ENCODE measurements around the gene SLC66A3. TPM values are rescaled to one million over a fixed set of nuclear protein-coding genes. Genes with fewer than 3 reads are reported as not detected.
A peak's percentile ranks its signal among the peaks of the same experiment; 100 is the strongest.

The SLC66A3 gene
- total RNA-seq, 1 experiment from 2014 or later: 3.7 TPM

DNA sequence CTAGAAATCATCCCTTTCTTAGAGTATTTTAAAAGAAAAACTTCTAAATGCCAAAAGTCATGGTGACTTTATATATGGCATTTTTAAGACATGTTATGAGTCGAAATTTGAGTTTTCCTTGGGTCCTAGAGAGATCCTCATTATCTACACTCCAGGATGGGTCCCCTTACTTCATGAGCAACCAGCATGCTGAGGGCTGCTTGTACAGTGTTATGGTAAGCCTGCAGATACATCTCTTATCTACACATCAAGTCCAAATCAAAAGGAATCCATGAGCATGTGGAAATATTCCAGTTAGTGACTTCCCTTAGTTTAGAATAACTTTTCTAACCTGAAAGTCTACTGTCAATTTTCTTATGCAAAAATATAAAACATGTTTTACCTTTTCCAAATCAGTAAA, 58.7 kb downstream of the SLC66A3 start:
- intact Hi-C loops (cut with micrococcal nuclease): no loop called here
- TF ChIP-seq, protein P1, sequence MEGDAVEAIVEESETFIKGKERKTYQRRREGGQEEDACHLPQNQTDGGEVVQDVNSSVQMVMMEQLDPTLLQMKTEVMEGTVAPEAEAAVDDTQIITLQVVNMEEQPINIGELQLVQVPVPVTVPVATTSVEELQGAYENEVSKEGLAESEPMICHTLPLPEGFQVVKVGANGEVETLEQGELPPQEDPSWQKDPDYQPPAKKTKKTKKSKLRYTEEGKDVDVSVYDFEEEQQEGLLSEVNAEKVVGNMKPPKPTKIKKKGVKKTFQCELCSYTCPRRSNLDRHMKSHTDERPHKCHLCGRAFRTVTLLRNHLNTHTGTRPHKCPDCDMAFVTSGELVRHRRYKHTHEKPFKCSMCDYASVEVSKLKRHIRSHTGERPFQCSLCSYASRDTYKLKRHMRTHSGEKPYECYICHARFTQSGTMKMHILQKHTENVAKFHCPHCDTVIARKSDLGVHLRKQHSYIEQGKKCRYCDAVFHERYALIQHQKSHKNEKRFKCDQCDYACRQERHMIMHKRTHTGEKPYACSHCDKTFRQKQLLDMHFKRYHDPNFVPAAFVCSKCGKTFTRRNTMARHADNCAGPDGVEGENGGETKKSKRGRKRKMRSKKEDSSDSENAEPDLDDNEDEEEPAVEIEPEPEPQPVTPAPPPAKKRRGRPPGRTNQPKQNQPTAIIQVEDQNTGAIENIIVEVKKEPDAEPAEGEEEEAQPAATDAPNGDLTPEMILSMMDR (IDR thresholded peaks at IDR 0.05; ENCODE audit: unreplicated experiment): no peak
- H3K4me3 Mint-ChIP-seq (ENCODE audit: unreplicated experiment): no peak overlapping the region
- POLR2A ChIA-PET: interaction anchor here (0.5 to 0.7 kb wide), 2 partner anchors 10 to 46 kb away, joined by 3 read pairs; no protein-coding TSS in a partner anchor
- H3K36me3 Mint-ChIP-seq (ENCODE audit: insufficient read depth, unreplicated experiment): peaks cover 61% of the 10 kb centered on the region
- no peak overlapping the region for H3K27ac Mint-ChIP-seq (ENCODE audit: low read depth, unreplicated experiment)
- no peaks in the 10 kb centered on the region for H3K4me1 Mint-ChIP-seq (ENCODE audit: insufficient read depth, unreplicated experiment)
- DNase-seq (ENCODE audit: unreplicated experiment): no peak
- no peaks in the 10 kb centered on the region for H3K9me3 Mint-ChIP-seq (ENCODE audit: unreplicated experiment)
- no TSS peak for BruUV-seq (replicated peaks)
- CTCF ChIA-PET: interaction anchor here (1.8 kb wide), 1 partner anchor 82 kb away, joined by 5 read pairs; no protein-coding TSS in a partner anchor
- H3K27me3 Mint-ChIP-seq (ENCODE audit: insufficient read depth, unreplicated experiment): no peaks in the 10 kb centered on the region

DNA sequence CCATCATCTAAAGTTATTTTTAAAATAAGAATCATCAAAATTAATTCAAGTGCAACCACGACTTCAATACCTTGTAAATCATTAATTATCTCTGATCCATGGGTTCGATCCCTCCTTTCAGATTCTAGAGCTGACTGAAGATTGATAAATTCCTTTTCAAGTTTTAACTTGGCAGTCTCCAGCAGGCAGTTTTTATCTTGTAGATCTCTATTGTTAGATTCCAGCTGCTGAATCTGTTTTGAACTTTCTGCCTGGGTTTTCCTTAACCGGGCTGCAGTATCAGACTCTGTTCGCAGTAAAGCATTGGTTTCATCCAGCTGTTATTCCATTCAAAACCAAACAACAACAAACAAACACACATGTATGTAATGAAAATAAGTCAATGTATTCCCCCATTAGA, 59.5 kb downstream of the SLC66A3 start:
- no peaks in the 10 kb centered on the region for H3K4me1 Mint-ChIP-seq (ENCODE audit: insufficient read depth, unreplicated experiment)
- intact Hi-C loops (cut with micrococcal nuclease): no loop called here
- no peak overlapping the region for H3K4me3 Mint-ChIP-seq (ENCODE audit: unreplicated experiment)
- H3K27me3 Mint-ChIP-seq (ENCODE audit: insufficient read depth, unreplicated experiment): no peaks in the 10 kb centered on the region
- ChIA-PET CTCF (interaction anchor here (0.7 to 1.8 kb wide), 2 partner anchors 10 to 82 kb away, joined by 3 to 5 read pairs; no protein-coding TSS in a partner anchor), POLR2A (interaction anchor here (0.7 kb wide), 1 partner anchor 9 kb away, joined by 3 read pairs; no protein-coding TSS in a partner anchor)
- peaks cover 69% of the 10 kb centered on the region for H3K36me3 Mint-ChIP-seq (ENCODE audit: insufficient read depth, unreplicated experiment)
- TSS peak; percentile 60 for BruUV-seq (replicated peaks)
- TF ChIP-seq, protein P1 (IDR thresholded peaks at IDR 0.05; ENCODE audit: unreplicated experiment): no peak
- no peak overlapping the region for H3K27ac Mint-ChIP-seq (ENCODE audit: low read depth, unreplicated experiment)
- no peaks in the 10 kb centered on the region for H3K9me3 Mint-ChIP-seq (ENCODE audit: unreplicated experiment)
- DNase-seq (ENCODE audit: unreplicated experiment): no peak

DNA sequence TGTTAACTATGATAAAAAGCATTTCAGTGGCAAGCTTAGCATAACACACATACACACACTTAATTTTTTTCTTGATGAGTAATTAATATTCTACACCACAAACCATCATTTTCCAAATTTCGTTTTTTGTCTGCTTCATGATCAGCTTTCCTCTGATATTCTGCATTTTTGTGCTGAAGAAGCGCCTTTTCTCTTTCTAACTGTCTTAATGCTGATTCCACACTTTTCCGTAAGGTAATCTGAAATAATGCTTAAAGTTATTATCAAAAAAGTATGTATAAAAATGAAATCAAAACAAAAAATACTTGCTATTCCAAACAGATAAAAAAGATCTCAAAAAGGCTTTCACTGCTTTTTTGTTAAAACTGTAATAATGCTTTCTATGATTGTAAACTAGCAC, 60.1 kb downstream of the SLC66A3 start:
- TF ChIP-seq, protein P1 (IDR thresholded peaks at IDR 0.05; ENCODE audit: unreplicated experiment): no peak
- ChIA-PET POLR2A (interaction anchor here (1.6 kb wide), 1 partner anchor 11 kb away, joined by 4 read pairs; no protein-coding TSS in a partner anchor), CTCF (interaction anchor here (0.6 to 1.8 kb wide), 3 partner anchors 66 to 83 kb away, joined by 4 to 7 read pairs (median 5); a partner anchor contains a TSS)
- H3K27me3 Mint-ChIP-seq (ENCODE audit: insufficient read depth, unreplicated experiment): no peaks in the 10 kb centered on the region
- H3K9me3 Mint-ChIP-seq (ENCODE audit: unreplicated experiment): no peaks in the 10 kb centered on the region
- no TSS peak for BruUV-seq (replicated peaks)
- H3K4me1 Mint-ChIP-seq (ENCODE audit: insufficient read depth, unreplicated experiment): no peaks in the 10 kb centered on the region
- H3K27ac Mint-ChIP-seq (ENCODE audit: low read depth, unreplicated experiment): no peak overlapping the region
- peaks cover 76% of the 10 kb centered on the region for H3K36me3 Mint-ChIP-seq (ENCODE audit: insufficient read depth, unreplicated experiment)
- H3K4me3 Mint-ChIP-seq (ENCODE audit: unreplicated experiment): no peak overlapping the region
- intact Hi-C loops (cut with micrococcal nuclease): no loop called here
- no peak for DNase-seq (ENCODE audit: unreplicated experiment)

DNA sequence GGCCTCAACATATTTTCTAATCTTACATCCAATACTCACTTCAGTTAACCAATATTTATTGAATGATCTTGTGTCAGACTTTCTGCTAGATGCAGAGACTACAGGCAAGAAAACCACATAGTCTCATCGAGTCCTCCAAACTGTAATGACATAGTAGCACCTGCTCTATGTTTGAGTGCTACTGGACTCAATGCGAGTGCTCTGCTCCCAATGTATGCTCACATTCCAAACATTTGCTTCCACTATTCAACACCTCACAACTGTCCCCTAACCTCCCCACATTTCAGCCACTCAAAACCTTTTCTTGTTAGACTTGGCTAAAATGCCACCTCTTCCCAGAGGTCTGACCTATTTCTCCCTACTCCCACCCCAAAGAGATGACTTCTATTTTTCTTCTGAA, 65.2 kb downstream of the SLC66A3 start:
- Mint-ChIP-seq H3K9me3 (ENCODE audit: unreplicated experiment) (no peaks in the 10 kb centered on the region), H3K27me3 (ENCODE audit: insufficient read depth, unreplicated experiment) (no peaks in the 10 kb centered on the region), H3K36me3 (ENCODE audit: insufficient read depth, unreplicated experiment) (peaks cover 60% of the 10 kb centered on the region), H3K4me1 (ENCODE audit: insufficient read depth, unreplicated experiment) (no peaks in the 10 kb centered on the region), H3K27ac (ENCODE audit: low read depth, unreplicated experiment) (no peak overlapping the region), H3K4me3 (ENCODE audit: unreplicated experiment) (no peak overlapping the region)
- BruUV-seq (replicated peaks): no TSS peak
- DNase-seq (ENCODE audit: unreplicated experiment): no peak
- TF ChIP-seq, protein P1 (IDR thresholded peaks at IDR 0.05; ENCODE audit: unreplicated experiment): no peak
- intact Hi-C loops (cut with micrococcal nuclease): no loop called here
- POLR2A ChIA-PET: interaction anchor here (1.0 kb wide), 2 partner anchors 13 to 19 kb away, joined by 3 to 4 read pairs; no protein-coding TSS in a partner anchor
- CTCF ChIA-PET: interaction anchor here (1.0 kb wide), 2 partner anchors 88 kb away, joined by 3 to 5 read pairs; a partner anchor contains a TSS

All from MCF 10A (cell line).